Pancreas (tissue), 10 donors: ENCODE results near the gene TRPT1. TPM values are rescaled to one million over a fixed set of nuclear protein-coding genes. Genes with fewer than 3 reads are reported as not detected.

Experiments used
- ATAC-seq, 4 donors: fragments of 200-7000 bp; cut with Tn5 transposase; one replicate each; pipeline versions ENCODE4 v1.8.0 to v1.9.1; 2020; ENCODE audit warnings: mild to moderate bottlenecking in 4 of 4, moderate library complexity in 4 of 4
- DNase-seq, 6 donors: peaks; one replicate each; pipeline ENCODE4 v3.0.0-alpha.2; 2020
- FAIRE-seq: peaks from 2 replicates; lab custom pipeline; 2012; peaks lifted over from hg19 to GRCh38; lab: Jason Lieb, UNC
- H3K27ac ChIP-seq, 4 donors: fragments of 200-600 bp; sonication (generic); 1 replicate in 3 of 4; 2 replicates in 1 of 4; pipeline versions ENCODE4 v1.5.0 to v1.8.0; 2020
- H3K27me3 ChIP-seq, 4 donors: fragments of 200-600 bp; one replicate each; pipeline ENCODE4 v1.8.0; 2021
- H3K36me3 ChIP-seq, 3 donors: fragments of 200-600 bp; sonication (generic) in 1 of 3; one replicate each; pipeline versions ENCODE4 v1.5.0 to v1.8.0; 2020 to 2021
- H3K4me1 ChIP-seq, 3 donors: fragments of 200-600 bp; one replicate each; pipeline ENCODE4 v1.8.0; 2021
- H3K4me3 ChIP-seq, 4 donors: fragments of 200-600 bp; sonication (generic) in 2 of 4; one replicate each; pipeline versions ENCODE4 v1.5.0 to v1.8.0; 2020 to 2021
- H3K9me3 ChIP-seq, 4 donors: fragments of 200-600 bp; one replicate each; pipeline ENCODE4 v1.8.0; 2021
- WGBS, 2 donors: extraction: QIAGEN DNeasy Blood & Tissue Kit; methylation state at CpG; one replicate each; pipeline ENCODE4 v1.1.7; 2013; 5-methylcytosine and 5-hydroxymethylcytosine counted together
- intact Hi-C, 3 donors: fragments of 100-400 bp; cut with DNase I; formaldehyde crosslinking; loops; one replicate each; pipeline versions ENCODE4 v1.11.1 to v1.14.2; 2022
- polyA plus RNA-seq, 2 donors: library from polyadenylated mRNA; stranded (reverse); fragments of 200-250 nt; gene quantifications; one replicate each; pipeline ENCODE4 v1.2.3, GENCODE V29; 2013
- total RNA-seq, 6 donors: library from RNA; stranded (reverse); fragmentation: NEBNext Ultra II Directional in 4 of 6; extraction: Animal tissue kit (Norgen Biotek cat#: 25700) in 4 of 6; gene quantifications; one replicate each; pipeline versions ENCODE4 v1.2.1 to v1.2.4, GENCODE V29; 2021 to 2023
- TF ChIP-seq, protein P1 (sequence below), 4 donors: fragments of 200-600 bp; sonication (generic) in 3 of 4; IDR thresholded peaks; one replicate each; pipeline versions ENCODE4 v1.5.0 to v1.8.0; 2021; ENCODE audit warnings: antibody characterized with exemption in 4 of 4
- donor health status: healthy with polysubstance abuse.
- donor health status: DM: no; HTN: no; CAD: no; lungs with moderate emphysema.
- donor health status: DM: no; HTN: no; CAD: no.
- donor health status: control.
- donor health status: control.
- donor health status: Bipolar disorder and iron deficiency.
- donor health status: DM: yes; HTN: yes; CAD: no.
- donor health status: DM: no; HTN: no; CAD: no.
- donor health status: DM: no; HTN: no; CAD: no.
- donor health status: DM: yes; HTN: yes; CAD: no.

The TRPT1 gene
- total and polyA plus RNA-seq, 8 donors = 18.6 to 78.7 (median 28.1) TPM

DNA sequence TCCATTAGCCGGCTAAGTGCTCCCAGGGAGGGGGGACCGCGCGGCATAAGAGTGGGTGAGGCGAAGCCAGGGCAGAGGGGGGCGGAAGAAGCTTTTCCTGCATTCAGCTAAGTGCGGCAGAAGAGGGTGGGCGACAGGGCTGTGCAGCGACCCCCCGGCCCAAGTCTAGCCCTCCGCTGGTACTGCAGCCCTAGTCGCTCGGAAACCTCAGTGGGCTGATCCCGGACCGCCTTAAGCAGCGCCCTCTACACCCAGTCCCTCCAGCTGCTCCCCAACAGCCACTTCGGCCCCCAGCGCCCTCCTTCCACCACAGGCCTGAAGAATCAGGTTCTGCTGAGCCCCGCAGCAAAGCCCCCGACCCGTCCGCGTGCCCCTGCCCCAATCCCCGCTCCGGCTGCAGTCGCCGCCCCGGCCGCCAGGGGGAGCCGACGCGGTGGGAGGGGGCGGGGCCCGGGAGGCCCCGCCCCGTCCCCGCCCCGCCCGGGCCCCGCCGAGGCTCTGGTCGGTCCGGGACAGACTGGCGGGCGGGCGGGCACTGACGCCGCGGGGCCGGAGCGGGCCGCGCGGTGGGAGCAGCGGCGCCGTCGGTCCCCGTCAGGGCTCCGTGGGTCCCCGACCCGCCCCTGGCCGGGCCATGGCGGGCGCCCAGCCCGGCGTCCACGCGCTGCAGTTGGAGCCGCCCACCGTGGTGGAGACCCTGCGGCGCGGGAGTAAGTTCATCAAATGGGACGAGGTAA lies 25.2 kb upstream of the TRPT1 start, which contains the start of gene PLCB3:
TSS of gene PLCB3 (plus strand) at position 515 of the 737 bp plus-strand sequence. CDS start at position 635, 120 bp downstream.
- DNase-seq (peak in 5 of 6 donors; percentile 38 to 93 (median 73)), ATAC-seq (peak; percentile 47 to 72 (median 70)), FAIRE-seq (no peak)
- 1% methylated on average over 50 to 75 of the region's 75 CpGs for WGBS, 2 donors
- Histone ChIP-seq H3K9me3 (no peaks in the 10 kb centered on the region), H3K4me3 (peak within 1 kb of the TSS; percentile 56 to 90 (median 78)), H3K36me3 (peaks cover 0 to 3% (median 0%) of the 10 kb centered on the region in 3 donors), H3K4me1 (peaks cover 0 to 8% (median 4%) of the 10 kb centered on the region in 3 donors), H3K27ac (no peak within 1 kb of the TSS), H3K27me3 (no peaks in the 10 kb centered on the region)
- TF ChIP-seq, protein P1, sequence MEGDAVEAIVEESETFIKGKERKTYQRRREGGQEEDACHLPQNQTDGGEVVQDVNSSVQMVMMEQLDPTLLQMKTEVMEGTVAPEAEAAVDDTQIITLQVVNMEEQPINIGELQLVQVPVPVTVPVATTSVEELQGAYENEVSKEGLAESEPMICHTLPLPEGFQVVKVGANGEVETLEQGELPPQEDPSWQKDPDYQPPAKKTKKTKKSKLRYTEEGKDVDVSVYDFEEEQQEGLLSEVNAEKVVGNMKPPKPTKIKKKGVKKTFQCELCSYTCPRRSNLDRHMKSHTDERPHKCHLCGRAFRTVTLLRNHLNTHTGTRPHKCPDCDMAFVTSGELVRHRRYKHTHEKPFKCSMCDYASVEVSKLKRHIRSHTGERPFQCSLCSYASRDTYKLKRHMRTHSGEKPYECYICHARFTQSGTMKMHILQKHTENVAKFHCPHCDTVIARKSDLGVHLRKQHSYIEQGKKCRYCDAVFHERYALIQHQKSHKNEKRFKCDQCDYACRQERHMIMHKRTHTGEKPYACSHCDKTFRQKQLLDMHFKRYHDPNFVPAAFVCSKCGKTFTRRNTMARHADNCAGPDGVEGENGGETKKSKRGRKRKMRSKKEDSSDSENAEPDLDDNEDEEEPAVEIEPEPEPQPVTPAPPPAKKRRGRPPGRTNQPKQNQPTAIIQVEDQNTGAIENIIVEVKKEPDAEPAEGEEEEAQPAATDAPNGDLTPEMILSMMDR (IDR thresholded peaks at IDR 0.05) = peak; percentile 55 to 75 (median 74)
- intact Hi-C loops = no loop called here

DNA sequence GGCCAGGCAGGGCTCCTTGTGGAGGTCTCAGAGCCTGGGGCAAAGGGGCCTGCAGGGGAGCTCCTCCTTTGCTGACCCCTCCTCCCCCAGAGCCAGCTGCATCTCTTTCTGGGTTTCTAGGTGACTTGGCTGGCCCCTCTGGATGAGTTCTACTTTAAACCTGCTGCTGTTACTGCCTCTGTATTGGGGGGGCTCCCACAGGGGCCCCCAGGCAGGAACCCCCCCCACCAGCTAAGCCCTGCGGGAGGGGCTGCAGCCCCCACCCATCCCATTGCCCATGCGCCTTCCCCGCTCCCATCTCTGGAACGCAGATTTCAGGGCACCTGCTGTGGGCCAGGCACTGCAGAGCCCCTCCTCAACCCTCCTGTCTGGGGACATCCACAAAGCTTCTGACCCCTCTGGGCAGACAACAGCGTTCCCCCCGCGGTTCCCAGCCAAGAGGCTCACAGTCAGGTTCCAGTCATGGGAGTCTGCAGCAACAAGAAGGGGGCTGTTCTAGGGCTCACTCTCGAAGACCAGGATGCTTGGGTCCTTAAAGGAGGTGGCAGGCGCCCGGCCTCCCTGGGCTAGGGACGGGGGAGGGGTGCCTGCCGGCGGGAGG lies 24.5 kb upstream of the TRPT1 start:
- ATAC-seq (no peak), FAIRE-seq (no peak), DNase-seq (no peak)
- H3K4me3 ChIP-seq = peak overlapping the region in 3 of 4 donors; percentile 20 to 90 (median 56)
- peaks cover 0 to 8% (median 4%) of the 10 kb centered on the region in 3 donors for H3K4me1 ChIP-seq
- TF ChIP-seq, protein P1 (IDR thresholded peaks at IDR 0.05) = no peak
- no peaks in the 10 kb centered on the region for H3K9me3 ChIP-seq
- no peaks in the 10 kb centered on the region for H3K27me3 ChIP-seq
- no peak overlapping the region for H3K27ac ChIP-seq
- no peaks in the 10 kb centered on the region for H3K36me3 ChIP-seq
- intact Hi-C loops = no loop called here
- WGBS, 2 donors = 25 to 27% methylated on average over 12 to 13 of the region's 13 CpGs

- peaks cover 0 to 8% (median 4%) of the 10 kb centered on the region in 3 donors for H3K4me1 ChIP-seq
- no peak for FAIRE-seq
- H3K27ac ChIP-seq = no peak overlapping the region
- H3K27me3 ChIP-seq = no peaks in the 10 kb centered on the region
- TF ChIP-seq, protein P1 (IDR thresholded peaks at IDR 0.05) = no peak
- no peak for ATAC-seq
- intact Hi-C loops = no loop called here
- no peaks in the 10 kb centered on the region for H3K9me3 ChIP-seq
- no peak overlapping the region for H3K4me3 ChIP-seq
- DNase-seq = no peak
- 86 to 92% methylated on average over 8 of the region's 8 CpGs for WGBS, 2 donors
- H3K36me3 ChIP-seq = no peaks in the 10 kb centered on the region
Measured at GRCh38 chr11:64249563-64250414, 23.8 kb upstream of the TRPT1 start.

GRCh38 chr11:64249038-64249437 lies 23.1 kb upstream of the TRPT1 start:
- Histone ChIP-seq H3K4me3 (no peak overlapping the region), H3K27ac (no peak overlapping the region), H3K9me3 (no peaks in the 10 kb centered on the region), H3K36me3 (no peaks in the 10 kb centered on the region), H3K27me3 (no peaks in the 10 kb centered on the region), H3K4me1 (peaks cover 0 to 9% (median 4%) of the 10 kb centered on the region in 3 donors)
- FAIRE-seq (no peak), ATAC-seq (no peak), DNase-seq (no peak)
- TF ChIP-seq, protein P1 (IDR thresholded peaks at IDR 0.05) = no peak
- WGBS, 2 donors = 90 to 91% methylated on average over 4 of the region's 4 CpGs
- intact Hi-C loops = no loop called here
